HepG2 (cell line): ENCODE results near the gene HES1. TPM values are rescaled to one million over a fixed set of nuclear protein-coding genes. Genes with fewer than 3 reads are reported as not detected.

Experiments
- ARNTL ChIP-seq: sonication (generic); formaldehyde crosslinking; IDR thresholded peaks from 2 replicates; pipeline ENCODE4 v1.4.0; 2020; ENCODE audit warnings: mild to moderate bottlenecking, missing genetic modification reagents
- FOXO4 ChIP-seq: sonication (generic); formaldehyde crosslinking; conservative IDR thresholded peaks from 2 replicates; pipeline ENCODE4 v1.8.1; 2023; ENCODE audit warnings: missing genetic modification reagents
- HOXA5 ChIP-seq: sonication (generic); formaldehyde crosslinking; IDR thresholded peaks from 2 replicates; pipeline ENCODE4 v1.4.0; 2020; ENCODE audit warnings: missing genetic modification reagents
- KDM2A ChIP-seq: sonication (generic); formaldehyde crosslinking; IDR thresholded peaks from 2 replicates; pipeline ENCODE4 v1.4.0; 2020; ENCODE audit warnings: low read depth, missing genetic modification reagents, borderline replicate concordance
- MXD4 ChIP-seq: IDR thresholded peaks from 2 replicates; pipeline ENCODE4 v1.6.1; 2016; ENCODE audit warnings: mild to moderate bottlenecking, missing biosample characterization, missing genetic modification reagents
- SATB2 ChIP-seq: sonication (generic); formaldehyde crosslinking; IDR thresholded peaks from 2 replicates; pipeline ENCODE4 v1.5.0; 2020; ENCODE audit warnings: missing genetic modification reagents
- ZBTB1 ChIP-seq: sonication (generic); formaldehyde crosslinking; IDR thresholded peaks from 2 replicates; pipeline ENCODE4 v1.4.0; 2020; ENCODE audit warnings: missing genetic modification reagents, borderline replicate concordance
- ZBTB33 ChIP-seq: sonication (generic); formaldehyde crosslinking; IDR thresholded peaks from 2 replicates; pipeline ENCODE4 v1.4.0; 2020; ENCODE audit warnings: missing genetic modification reagents
- ZBTB7B ChIP-seq: sonication (generic); formaldehyde crosslinking; IDR thresholded peaks from 2 replicates; pipeline ENCODE4 v1.4.0; 2020; ENCODE audit warnings: missing genetic modification reagents
- ZFP1 ChIP-seq: IDR thresholded peaks from 2 replicates; pipeline ENCODE4 v1.6.1; 2016
- ZNF264 ChIP-seq: sonication (generic); formaldehyde crosslinking; IDR thresholded peaks from 2 replicates; pipeline ENCODE4 v1.4.0; 2020; ENCODE audit warnings: missing genetic modification reagents
- ZNF280D ChIP-seq: sonication (generic); formaldehyde crosslinking; IDR thresholded peaks from 2 replicates; pipeline ENCODE4 v1.5.1; 2020; ENCODE audit warnings: mild to moderate bottlenecking, missing genetic modification reagents
- ZNF724P ChIP-seq: sonication (generic); formaldehyde crosslinking; IDR thresholded peaks from 2 replicates; pipeline ENCODE4 v1.8.0; 2022; ENCODE audit warnings: missing genetic modification reagents, borderline replicate concordance
- ZNF776 ChIP-seq: sonication (generic); formaldehyde crosslinking; IDR thresholded peaks from 2 replicates; pipeline ENCODE4 v1.4.0; 2020; ENCODE audit warnings: mild to moderate bottlenecking, missing genetic modification reagents
- ZNF816 ChIP-seq: sonication (generic); formaldehyde crosslinking; IDR thresholded peaks from 2 replicates; pipeline ENCODE4 v1.8.0; 2022; ENCODE audit warnings: missing genetic modification reagents, mild to moderate bottlenecking, borderline replicate concordance
- polyA plus RNA-seq, 8 experiments: library from polyadenylated mRNA; depleted of rRNA in 3 of 8; stranded (reverse) in 7 of 8; unstranded in 1 of 8; fragments of >200 nt; fragmentation: Illumina TruSeq in 4 of 8; extraction: Trizol in 4 of 8; gene quantifications; 2 replicates each; pipeline versions ENCODE4 v1.2.1 to v1.2.3, GENCODE V29; 2011 to 2016; ENCODE audit warnings: low read depth in 4 of 8, missing spikeins in 1 of 8, mixed read lengths in 1 of 8; ENCODE audit not compliant: insufficient read depth in 1 of 8
- total RNA-seq, 5 experiments: library from RNA; depleted of rRNA; stranded (reverse); fragments of >200 nt; fragmentation: Illumina TruSeq; extraction: Trizol; gene quantifications; 2 replicates each; pipeline ENCODE4 v1.2.3, GENCODE V29; 2016; ENCODE audit warnings: low read depth in 1 of 5
- TF ChIP-seq, protein P1 (sequence below): sonication (generic); formaldehyde crosslinking; IDR thresholded peaks from 2 replicates; pipeline ENCODE4 v1.4.0; 2020; ENCODE audit warnings: low read depth, missing genetic modification reagents
- TF ChIP-seq, protein P2 (sequence below): sonication (generic); formaldehyde crosslinking; IDR thresholded peaks from 2 replicates; pipeline ENCODE4 v1.5.0; 2020; ENCODE audit warnings: missing genetic modification reagents, mild to moderate bottlenecking, borderline replicate concordance

Gene HES1
- total and polyA plus RNA-seq, 2 of the 13 experiments (the other 11 are each of a cell fraction or from before 2014, with no cell fraction given) = 15.4 to 19.8 TPM

GRCh38 chr3:194134757-194135515 is 1.0 kb upstream of the HES1 start (continued):
- TF ChIP-seq, protein P1, sequence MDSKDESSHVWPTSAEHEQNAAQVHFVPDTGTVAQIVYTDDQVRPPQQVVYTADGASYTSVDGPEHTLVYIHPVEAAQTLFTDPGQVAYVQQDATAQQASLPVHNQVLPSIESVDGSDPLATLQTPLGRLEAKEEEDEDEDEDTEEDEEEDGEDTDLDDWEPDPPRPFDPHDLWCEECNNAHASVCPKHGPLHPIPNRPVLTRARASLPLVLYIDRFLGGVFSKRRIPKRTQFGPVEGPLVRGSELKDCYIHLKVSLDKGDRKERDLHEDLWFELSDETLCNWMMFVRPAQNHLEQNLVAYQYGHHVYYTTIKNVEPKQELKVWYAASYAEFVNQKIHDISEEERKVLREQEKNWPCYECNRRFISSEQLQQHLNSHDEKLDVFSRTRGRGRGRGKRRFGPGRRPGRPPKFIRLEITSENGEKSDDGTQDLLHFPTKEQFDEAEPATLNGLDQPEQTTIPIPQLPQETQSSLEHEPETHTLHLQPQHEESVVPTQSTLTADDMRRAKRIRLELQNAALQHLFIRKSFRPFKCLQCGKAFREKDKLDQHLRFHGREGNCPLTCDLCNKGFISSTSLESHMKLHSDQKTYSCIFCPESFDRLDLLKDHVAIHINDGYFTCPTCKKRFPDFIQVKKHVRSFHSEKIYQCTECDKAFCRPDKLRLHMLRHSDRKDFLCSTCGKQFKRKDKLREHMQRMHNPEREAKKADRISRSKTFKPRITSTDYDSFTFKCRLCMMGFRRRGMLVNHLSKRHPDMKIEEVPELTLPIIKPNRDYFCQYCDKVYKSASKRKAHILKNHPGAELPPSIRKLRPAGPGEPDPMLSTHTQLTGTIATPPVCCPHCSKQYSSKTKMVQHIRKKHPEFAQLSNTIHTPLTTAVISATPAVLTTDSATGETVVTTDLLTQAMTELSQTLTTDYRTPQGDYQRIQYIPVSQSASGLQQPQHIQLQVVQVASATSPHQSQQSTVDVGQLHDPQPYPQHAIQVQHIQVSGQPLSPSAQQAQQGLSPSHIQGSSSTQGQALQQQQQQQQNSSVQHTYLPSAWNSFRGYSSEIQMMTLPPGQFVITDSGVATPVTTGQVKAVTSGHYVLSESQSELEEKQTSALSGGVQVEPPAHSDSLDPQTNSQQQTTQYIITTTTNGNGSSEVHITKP (CRISPR knock-in tag) = 0 out of 2 replicates have a peak, but pooled peaks have one; percentile 2
- TF ChIP-seq ZFP1 (CRISPR knock-in tag) = no peak
- no peak; the same call in 1 of the 2 replicates for TF ChIP-seq ZBTB1 (CRISPR knock-in tag)
- peak; percentile 95 for TF ChIP-seq ZBTB7B (CRISPR knock-in tag)
- TF ChIP-seq FOXO4 = no peak
- 0 out of 2 replicates have a peak, but pooled peaks have one; percentile 26 for TF ChIP-seq ZBTB33 (CRISPR knock-in tag)
- peak; percentile 74; the same call in 1 of the 2 replicates for TF ChIP-seq SATB2 (CRISPR knock-in tag)
- peak; percentile 88 for TF ChIP-seq HOXA5 (CRISPR knock-in tag)
- TF ChIP-seq MXD4 (CRISPR knock-in tag) = peak; percentile 94
- 0 out of 2 replicates have a peak, but pooled peaks have one; percentile 67 for TF ChIP-seq ZNF724P
- no peak for TF ChIP-seq ZNF280D (CRISPR knock-in tag)
- peak; percentile 79; the same call in 1 of the 2 replicates for TF ChIP-seq KDM2A (CRISPR knock-in tag)
- TF ChIP-seq ZNF816 (CRISPR knock-in tag) = peak; percentile 39; the same call in 1 of the 2 replicates
- peak; percentile 97 for TF ChIP-seq ARNTL
- 0 out of 2 replicates have a peak, but pooled peaks have one; percentile 8 for TF ChIP-seq ZNF264 (CRISPR knock-in tag)
- TF ChIP-seq, protein P2, sequence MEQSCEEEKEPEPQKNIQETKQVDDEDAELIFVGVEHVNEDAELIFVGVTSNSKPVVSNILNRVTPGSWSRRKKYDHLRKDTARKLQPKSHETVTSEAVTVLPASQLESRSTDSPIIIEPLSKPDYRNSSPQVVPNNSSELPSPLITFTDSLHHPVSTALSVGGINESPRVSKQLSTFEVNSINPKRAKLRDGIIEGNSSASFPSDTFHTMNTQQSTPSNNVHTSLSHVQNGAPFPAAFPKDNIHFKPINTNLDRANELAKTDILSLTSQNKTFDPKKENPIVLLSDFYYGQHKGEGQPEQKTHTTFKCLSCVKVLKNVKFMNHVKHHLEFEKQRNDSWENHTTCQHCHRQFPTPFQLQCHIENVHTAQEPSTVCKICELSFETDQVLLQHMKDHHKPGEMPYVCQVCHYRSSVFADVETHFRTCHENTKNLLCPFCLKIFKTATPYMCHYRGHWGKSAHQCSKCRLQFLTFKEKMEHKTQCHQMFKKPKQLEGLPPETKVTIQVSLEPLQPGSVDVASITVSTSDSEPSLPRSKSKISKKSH (CRISPR knock-in tag) = no peak
- peak; percentile 79 for TF ChIP-seq ZNF776
